Measurements from ENCODE around the gene PPP4R3A.
"Not testable (repeated sequence)": the region's sequence is repeated elsewhere in the genome, so short reads cannot be mapped to it uniquely, and the experiment has no call there.

The PPP4R3A gene

GRCh38 chr14:91510171-91511042, at the start of gene PPP4R3A:
TSS of gene PPP4R3A (minus strand) at chr14:91510310. CDS start at chr14:91509647, 663 bp downstream.
- DNase-seq, result peak; percentile 93
- in situ Hi-C loops (cut with HindIII; ENCODE audit: low pct_ligation_motif_present, low pct_unique_long_range_greater_than_20kb, low sequenced_read_pairs), result no loop called here

- DNase-seq, result no peak
- in situ Hi-C loops (cut with HindIII; ENCODE audit: low pct_ligation_motif_present, low pct_unique_long_range_greater_than_20kb, low sequenced_read_pairs), result no loop called here
Measured at GRCh38 chr14:91555531-91555930, 45.4 kb upstream of the PPP4R3A start.

- no peak for DNase-seq
- in situ Hi-C loops (cut with HindIII; ENCODE audit: low pct_ligation_motif_present, low pct_unique_long_range_greater_than_20kb, low sequenced_read_pairs), result no loop called here
Measured at GRCh38 chr14:91554535-91555332, 44.6 kb upstream of the PPP4R3A start.

GRCh38 chr14:91548108-91548507, 38.0 kb upstream of the PPP4R3A start:
- in situ Hi-C loops (cut with HindIII; ENCODE audit: low pct_ligation_motif_present, low pct_unique_long_range_greater_than_20kb, low sequenced_read_pairs), result no loop called here
- no peak for DNase-seq

- DNase-seq, result no peak
- in situ Hi-C loops (cut with HindIII; ENCODE audit: low pct_ligation_motif_present, low pct_unique_long_range_greater_than_20kb, low sequenced_read_pairs), result no loop called here
Measured at GRCh38 chr14:91545946-91546716, 36.0 kb upstream of the PPP4R3A start.

GRCh38 chr14:91545204-91545603, 35.1 kb upstream of the PPP4R3A start:
- no peak for DNase-seq
- in situ Hi-C loops (cut with HindIII; ENCODE audit: low pct_ligation_motif_present, low pct_unique_long_range_greater_than_20kb, low sequenced_read_pairs), result no loop called here

- in situ Hi-C loops (cut with HindIII; ENCODE audit: low pct_ligation_motif_present, low pct_unique_long_range_greater_than_20kb, low sequenced_read_pairs), result no loop called here
- no peak for DNase-seq
Measured at GRCh38 chr14:91536327-91536726, 26.2 kb upstream of the PPP4R3A start.

- DNase-seq; in situ Hi-C loops (cut with HindIII; ENCODE audit: low pct_ligation_motif_present, low pct_unique_long_range_greater_than_20kb, low sequenced_read_pairs): not testable (repeated sequence)
Measured at GRCh38 chr14:91534059-91534458, 23.9 kb upstream of the PPP4R3A start.

- no peak for DNase-seq
- in situ Hi-C loops (cut with HindIII; ENCODE audit: low pct_ligation_motif_present, low pct_unique_long_range_greater_than_20kb, low sequenced_read_pairs), result no loop called here
Measured at GRCh38 chr14:91533623-91534022, 23.5 kb upstream of the PPP4R3A start.

- in situ Hi-C loops (cut with HindIII; ENCODE audit: low pct_ligation_motif_present, low pct_unique_long_range_greater_than_20kb, low sequenced_read_pairs), result no loop called here
- no peak for DNase-seq
Measured at GRCh38 chr14:91523972-91524371, 13.9 kb upstream of the PPP4R3A start.

GRCh38 chr14:91521061-91521640, 11.0 kb upstream of the PPP4R3A start:
- no peak for DNase-seq
- in situ Hi-C loops (cut with HindIII; ENCODE audit: low pct_ligation_motif_present, low pct_unique_long_range_greater_than_20kb, low sequenced_read_pairs), result no loop called here

- DNase-seq, result no peak
- in situ Hi-C loops (cut with HindIII; ENCODE audit: low pct_ligation_motif_present, low pct_unique_long_range_greater_than_20kb, low sequenced_read_pairs), result no loop called here
Measured at GRCh38 chr14:91520138-91520537, 10.0 kb upstream of the PPP4R3A start.

- DNase-seq, result no peak
- in situ Hi-C loops (cut with HindIII; ENCODE audit: low pct_ligation_motif_present, low pct_unique_long_range_greater_than_20kb, low sequenced_read_pairs), result no loop called here
Measured at GRCh38 chr14:91519239-91520036, 9.3 kb upstream of the PPP4R3A start.

- in situ Hi-C loops (cut with HindIII; ENCODE audit: low pct_ligation_motif_present, low pct_unique_long_range_greater_than_20kb, low sequenced_read_pairs), result no loop called here
- no peak for DNase-seq
Measured at GRCh38 chr14:91516663-91517388, 6.7 kb upstream of the PPP4R3A start.

GRCh38 chr14:91515979-91516378, 5.9 kb upstream of the PPP4R3A start:
- in situ Hi-C loops (cut with HindIII; ENCODE audit: low pct_ligation_motif_present, low pct_unique_long_range_greater_than_20kb, low sequenced_read_pairs), result no loop called here
- DNase-seq, result no peak

- in situ Hi-C loops (cut with HindIII; ENCODE audit: low pct_ligation_motif_present, low pct_unique_long_range_greater_than_20kb, low sequenced_read_pairs), result no loop called here
- peak; percentile 26 for DNase-seq
Measured at GRCh38 chr14:91511043-91511383, 903 bp upstream of the PPP4R3A start.

- DNase-seq, result no peak
- in situ Hi-C loops (cut with HindIII; ENCODE audit: low pct_ligation_motif_present, low pct_unique_long_range_greater_than_20kb, low sequenced_read_pairs), result no loop called here
Measured at GRCh38 chr14:91509878-91510170, 286 bp downstream of the PPP4R3A start.

Measured in ACHN (cell line).